Dermis microvascular lymphatic vessel endothelial cell (primary cell): ENCODE data around the gene ABCF3. TPM values are rescaled to one million over a fixed set of nuclear protein-coding genes. Genes with fewer than 3 reads are reported as not detected.

Experiments
- DNase-seq, 2 donors: peaks; one replicate each; pipeline versions ENCODE4 v3.0.0 to v3.0.0-alpha.2; 2010; ENCODE audit warnings: low read depth in 2 of 2
- total RNA-seq: library from RNA; depleted of rRNA; stranded (reverse); fragments of >200 nt; gene quantifications from 2 replicates; pipeline ENCODE4 v1.2.1, GENCODE V29; 2014

The ABCF3 gene
- total RNA-seq, 1 donor from 2014 or later: 45.7 TPM

GRCh38 chr3:184166671-184167070 is 19.3 kb upstream of the ABCF3 start:
- DNase-seq: no peak

- DNase-seq: no peak
Observed at GRCh38 chr3:184167786-184168185, 18.2 kb upstream of the ABCF3 start.

GRCh38 chr3:184168363-184169120 is 17.5 kb upstream of the ABCF3 start:
- no peak for DNase-seq

GRCh38 chr3:184169896-184170875 is 15.8 kb upstream of the ABCF3 start:
- DNase-seq: no peak

- no peak for DNase-seq
Observed at GRCh38 chr3:184171562-184171961, 14.4 kb upstream of the ABCF3 start.

- peak in 1 of 2 donors; percentile 47 for DNase-seq
Observed at GRCh38 chr3:184172681-184173373, 13.2 kb upstream of the ABCF3 start.

GRCh38 chr3:184173374-184173722 is 12.7 kb upstream of the ABCF3 start:
- DNase-seq: no peak

GRCh38 chr3:184174284-184174645 is 11.7 kb upstream of the ABCF3 start:
- DNase-seq: no peak

GRCh38 chr3:184174646-184175492 is 11.1 kb upstream of the ABCF3 start, which contains the start of gene AP2M1:
TSS of gene AP2M1 (plus strand) at chr3:184174855. CDS start at chr3:184176994, 2,139 bp downstream.
- DNase-seq: peak; percentile 99 to 100

GRCh38 chr3:184175506-184175905 is 10.5 kb upstream of the ABCF3 start:
- no peak for DNase-seq

- no peak for DNase-seq
Observed at GRCh38 chr3:184175981-184176376, 10.0 kb upstream of the ABCF3 start.

- DNase-seq: peak; percentile 73 to 91
Observed at GRCh38 chr3:184176377-184177330, 9.3 kb upstream of the ABCF3 start.

- no peak for DNase-seq
Observed at GRCh38 chr3:184177331-184177731, 8.7 kb upstream of the ABCF3 start.

GRCh38 chr3:184177767-184178306 is 8.2 kb upstream of the ABCF3 start:
- no peak for DNase-seq

- no peak for DNase-seq
Observed at GRCh38 chr3:184178521-184179138, 7.4 kb upstream of the ABCF3 start.

- peak in 1 of 2 donors; percentile 57 for DNase-seq
Observed at GRCh38 chr3:184180165-184180564, 5.8 kb upstream of the ABCF3 start.

- DNase-seq: no peak
Observed at GRCh38 chr3:184181596-184181995, 4.4 kb upstream of the ABCF3 start.

- DNase-seq: no peak
Observed at GRCh38 chr3:184183679-184184078, 2.3 kb upstream of the ABCF3 start.
